Right lobe of liver (tissue), 6 donors: ENCODE measurements around the gene ZNF444. TPM values are rescaled to one million over a fixed set of nuclear protein-coding genes. Genes with fewer than 3 reads are reported as not detected.
A peak's percentile ranks its signal among the peaks of the same experiment; 100 is the strongest.
"Not testable (repeated sequence)": the region's sequence is repeated elsewhere in the genome, so short reads cannot be mapped to it uniquely, and the experiment has no call there.

Experiments
- ATAC-seq, 4 donors: fragments of 200-7000 bp; cut with Tn5 transposase; one replicate each; pipeline ENCODE4 v1.9.1; 2020; ENCODE audit warnings: mild to moderate bottlenecking in 4 of 4, moderate library complexity in 4 of 4
- DNase-seq, 3 donors: peaks; one replicate each; pipeline ENCODE4 v3.0.0-alpha.2; 2020
- H3K27ac ChIP-seq, 3 donors: fragments of 200-600 bp; one replicate each; pipeline ENCODE4 v1.8.0; 2022
- H3K27me3 ChIP-seq, 2 donors: fragments of 200-600 bp; one replicate each; pipeline ENCODE4 v1.8.0; 2022
- H3K36me3 ChIP-seq, 4 donors: fragments of 200-600 bp; sonication (generic) in 1 of 4; one replicate each; pipeline versions ENCODE4 v1.5.1 to v1.8.0; 2017 to 2022; ENCODE audit warnings: control low read depth in 1 of 4
- H3K4me1 ChIP-seq, 4 donors: fragments of 200-600 bp; sonication (generic) in 1 of 4; one replicate each; pipeline versions ENCODE4 v1.5.1 to v1.8.0; 2017 to 2022; ENCODE audit warnings: control low read depth in 1 of 4
- H3K4me3 ChIP-seq, 3 donors: fragments of 200-600 bp; one replicate each; pipeline ENCODE4 v1.8.0; 2022
- H3K9me3 ChIP-seq, 4 donors: fragments of 200-600 bp; sonication (generic) in 1 of 4; one replicate each; pipeline versions ENCODE4 v1.5.1 to v1.8.0; 2017 to 2022; ENCODE audit warnings: control low read depth in 1 of 4
- POLR2A ChIP-seq: fragments of 450-650 bp; IDR thresholded peaks from one replicate; pipeline ENCODE4 v1.6.1; 2017; ENCODE audit warnings: antibody characterized with exemption, mild to moderate bottlenecking
- WGBS: methylation state at CpG from one replicate; pipeline ENCODE4 v1.1.6; 2018; ENCODE audit warnings: low coverage, low lambda C conversion rate; ENCODE audit not compliant: insufficient coverage; ENCODE audit errors: missing lambda C conversion rate; 5-methylcytosine and 5-hydroxymethylcytosine counted together
- intact Hi-C, 2 donors: fragments of 100-400 bp; cut with DNase I; formaldehyde crosslinking; loops; one replicate each; pipeline versions ENCODE4 v1.11.2 to v1.14.1; 2022
- total RNA-seq, 6 experiments: library from RNA; depleted of rRNA in 2 of 6; stranded (reverse); fragments of >200 nt in 2 of 6; fragmentation: NEBNext Ultra II Directional in 3 of 6; extraction: Animal tissue kit (Norgen Biotek cat#: 25700) in 3 of 6; gene quantifications; one replicate each; pipeline versions ENCODE4 v1.1.0 to v1.2.4, GENCODE V29; 2016 to 2023
- TF ChIP-seq, protein P1 (sequence below), 4 donors: fragments of 200-600 bp in 3 of 4; fragments of 450-650 bp in 1 of 4; IDR thresholded peaks; one replicate each; pipeline versions ENCODE4 v1.5.1 to v1.8.0; 2016 to 2022; ENCODE audit warnings: antibody characterized with exemption in 4 of 4, mild to moderate bottlenecking in 2 of 4
- donor health status: DM: no; HTN: yes; CAD: no.
- donor health status: DM: no; HTN: no; CAD: no.
- donor health status: DM: no; HTN: no; CAD: no.
- donor health status: DM: no; HTN: yes; CAD: no.
- donor health status: DM: no; HTN: yes; CAD: no.

The ZNF444 gene
- total RNA-seq, 6 experiments from 2014 or later, result 23.2 to 38.4 (median 30.8) TPM

DNA sequence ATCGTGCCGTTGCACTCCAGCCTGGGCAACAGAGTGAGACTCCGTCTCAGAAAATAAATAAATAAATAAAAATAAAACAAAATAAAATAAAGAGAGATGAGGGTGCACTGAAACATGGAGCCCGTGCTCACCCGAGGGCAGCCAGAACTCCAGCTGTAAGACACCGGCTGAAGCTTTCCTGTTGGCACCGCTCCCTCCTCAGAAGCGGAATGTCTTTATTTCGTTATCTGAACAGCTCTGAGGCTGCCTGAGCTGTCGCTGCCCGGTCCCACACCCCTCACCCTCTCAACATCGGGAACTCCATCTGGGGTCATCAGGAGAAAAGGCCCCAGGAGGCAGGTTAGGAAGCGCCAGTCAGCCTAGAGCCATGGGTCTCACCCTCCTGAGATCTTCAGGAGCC, 44.4 kb upstream of the ZNF444 start:
- WGBS, result 74% methylated on average over 7 of the region's 13 CpGs
- peaks cover 0 to 14% (median 3%) of the 10 kb centered on the region in 4 donors for H3K36me3 ChIP-seq
- H3K27me3 ChIP-seq, result no peaks in the 10 kb centered on the region
- H3K27ac ChIP-seq, result no peak overlapping the region
- TF ChIP-seq, protein P1, sequence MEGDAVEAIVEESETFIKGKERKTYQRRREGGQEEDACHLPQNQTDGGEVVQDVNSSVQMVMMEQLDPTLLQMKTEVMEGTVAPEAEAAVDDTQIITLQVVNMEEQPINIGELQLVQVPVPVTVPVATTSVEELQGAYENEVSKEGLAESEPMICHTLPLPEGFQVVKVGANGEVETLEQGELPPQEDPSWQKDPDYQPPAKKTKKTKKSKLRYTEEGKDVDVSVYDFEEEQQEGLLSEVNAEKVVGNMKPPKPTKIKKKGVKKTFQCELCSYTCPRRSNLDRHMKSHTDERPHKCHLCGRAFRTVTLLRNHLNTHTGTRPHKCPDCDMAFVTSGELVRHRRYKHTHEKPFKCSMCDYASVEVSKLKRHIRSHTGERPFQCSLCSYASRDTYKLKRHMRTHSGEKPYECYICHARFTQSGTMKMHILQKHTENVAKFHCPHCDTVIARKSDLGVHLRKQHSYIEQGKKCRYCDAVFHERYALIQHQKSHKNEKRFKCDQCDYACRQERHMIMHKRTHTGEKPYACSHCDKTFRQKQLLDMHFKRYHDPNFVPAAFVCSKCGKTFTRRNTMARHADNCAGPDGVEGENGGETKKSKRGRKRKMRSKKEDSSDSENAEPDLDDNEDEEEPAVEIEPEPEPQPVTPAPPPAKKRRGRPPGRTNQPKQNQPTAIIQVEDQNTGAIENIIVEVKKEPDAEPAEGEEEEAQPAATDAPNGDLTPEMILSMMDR (IDR thresholded peaks at IDR 0.05), result no peak
- no peak for TF ChIP-seq POLR2A
- intact Hi-C loops, result no loop called here
- no peaks in the 10 kb centered on the region for H3K4me1 ChIP-seq
- no peaks in the 10 kb centered on the region for H3K9me3 ChIP-seq
- DNase-seq, result no peak
- no peak overlapping the region for H3K4me3 ChIP-seq
- ATAC-seq, result peak; percentile 15 to 24 (median 18)

DNA sequence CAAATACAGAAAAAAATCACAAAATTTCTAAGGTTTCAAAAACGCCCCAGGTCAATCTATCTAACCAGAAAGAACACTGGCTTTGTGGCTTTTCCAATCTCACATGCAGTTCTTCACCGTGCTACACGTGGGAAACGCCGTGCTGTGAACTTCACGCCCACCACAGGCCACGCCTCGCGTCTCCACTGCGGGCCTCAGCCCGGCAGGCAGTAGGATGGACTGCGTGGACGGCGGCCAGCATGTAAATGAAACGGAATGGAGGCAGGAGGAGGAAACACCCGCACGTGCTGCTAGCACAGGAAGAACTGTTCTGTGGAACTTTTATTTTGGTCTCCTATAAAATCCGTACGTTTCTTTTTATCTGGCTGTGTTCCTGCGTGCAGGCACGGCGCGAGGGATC, 43.8 kb upstream of the ZNF444 start:
- WGBS, result 85% methylated on average over 17 of the region's 23 CpGs

DNA sequence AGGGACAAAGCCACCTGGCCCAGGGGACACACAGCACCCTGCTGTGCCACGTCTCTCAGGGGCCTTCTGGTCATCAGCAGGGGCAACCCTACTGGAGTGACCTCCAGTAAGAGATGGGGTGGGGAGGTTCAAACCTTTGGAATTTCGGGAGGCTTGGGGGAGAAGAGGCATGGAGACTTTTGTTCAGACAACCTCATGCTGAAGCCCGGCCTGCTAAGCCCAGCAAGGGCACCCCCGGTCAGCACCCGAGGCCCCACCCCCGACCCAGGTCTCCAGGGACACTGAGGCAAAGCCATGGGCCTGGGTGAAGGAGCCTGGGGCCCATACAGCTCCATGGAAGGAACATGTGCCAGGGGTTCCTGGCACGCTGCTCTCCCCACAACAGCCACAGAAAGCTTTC, 43.3 kb upstream of the ZNF444 start:
- peaks cover 0 to 14% (median 7%) of the 10 kb centered on the region in 4 donors for H3K36me3 ChIP-seq
- WGBS, result 100% methylated on average over 4 of the region's 7 CpGs

More for the DNA sequence above, 43.8 kb upstream of the ZNF444 start:
- Histone ChIP-seq H3K27ac (no peak overlapping the region), H3K9me3 (no peaks in the 10 kb centered on the region), H3K4me3 (no peak overlapping the region), H3K36me3 (peaks cover 0 to 14% (median 5%) of the 10 kb centered on the region in 4 donors), H3K27me3 (no peaks in the 10 kb centered on the region), H3K4me1 (no peaks in the 10 kb centered on the region)
- peak; percentile 22 to 37 (median 34) for ATAC-seq
- DNase-seq, result peak in 1 of 3 donors; percentile 35
- TF ChIP-seq POLR2A, result no peak
- TF ChIP-seq, protein P1 (IDR thresholded peaks at IDR 0.05), result no peak
- intact Hi-C loops, result no loop called here

DNA sequence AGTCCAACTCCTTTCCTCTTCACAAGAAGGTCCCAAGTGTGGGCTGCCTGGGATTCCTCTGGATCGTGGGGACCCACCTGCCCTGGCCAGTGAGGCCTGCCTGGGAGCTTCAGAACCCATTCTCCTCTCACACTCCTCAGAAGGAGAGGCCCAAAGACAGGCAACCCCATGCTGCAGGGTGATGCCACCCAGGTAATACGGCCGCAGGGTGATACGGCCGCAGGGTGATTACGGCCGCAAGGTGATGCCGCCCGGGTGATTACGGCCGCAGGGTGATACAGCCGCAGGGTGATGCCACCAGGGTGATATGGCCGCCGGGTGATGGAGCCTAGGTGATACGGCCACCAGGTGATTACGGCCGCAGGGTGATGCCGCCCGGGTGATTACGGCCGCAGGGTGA, 42.9 kb upstream of the ZNF444 start:
- ATAC-seq, H3K9me3 ChIP-seq, H3K27me3 ChIP-seq, H3K4me3 ChIP-seq, H3K27ac ChIP-seq, intact Hi-C loops, H3K4me1 ChIP-seq, DNase-seq: not testable (repeated sequence)
- H3K36me3 ChIP-seq, result peaks cover 0 to 16% (median 6%) of the 10 kb centered on the region in 4 donors
- 100% methylated on average over 3 of the region's 21 CpGs for WGBS

More for the DNA sequence above, 43.3 kb upstream of the ZNF444 start:
- intact Hi-C loops, result no loop called here
- ATAC-seq (no peak), DNase-seq (no peak)
- no peak for TF ChIP-seq POLR2A
- Histone ChIP-seq H3K27ac (no peak overlapping the region), H3K4me3 (no peak overlapping the region), H3K27me3 (no peaks in the 10 kb centered on the region), H3K4me1 (no peaks in the 10 kb centered on the region), H3K9me3 (no peaks in the 10 kb centered on the region)

DNA sequence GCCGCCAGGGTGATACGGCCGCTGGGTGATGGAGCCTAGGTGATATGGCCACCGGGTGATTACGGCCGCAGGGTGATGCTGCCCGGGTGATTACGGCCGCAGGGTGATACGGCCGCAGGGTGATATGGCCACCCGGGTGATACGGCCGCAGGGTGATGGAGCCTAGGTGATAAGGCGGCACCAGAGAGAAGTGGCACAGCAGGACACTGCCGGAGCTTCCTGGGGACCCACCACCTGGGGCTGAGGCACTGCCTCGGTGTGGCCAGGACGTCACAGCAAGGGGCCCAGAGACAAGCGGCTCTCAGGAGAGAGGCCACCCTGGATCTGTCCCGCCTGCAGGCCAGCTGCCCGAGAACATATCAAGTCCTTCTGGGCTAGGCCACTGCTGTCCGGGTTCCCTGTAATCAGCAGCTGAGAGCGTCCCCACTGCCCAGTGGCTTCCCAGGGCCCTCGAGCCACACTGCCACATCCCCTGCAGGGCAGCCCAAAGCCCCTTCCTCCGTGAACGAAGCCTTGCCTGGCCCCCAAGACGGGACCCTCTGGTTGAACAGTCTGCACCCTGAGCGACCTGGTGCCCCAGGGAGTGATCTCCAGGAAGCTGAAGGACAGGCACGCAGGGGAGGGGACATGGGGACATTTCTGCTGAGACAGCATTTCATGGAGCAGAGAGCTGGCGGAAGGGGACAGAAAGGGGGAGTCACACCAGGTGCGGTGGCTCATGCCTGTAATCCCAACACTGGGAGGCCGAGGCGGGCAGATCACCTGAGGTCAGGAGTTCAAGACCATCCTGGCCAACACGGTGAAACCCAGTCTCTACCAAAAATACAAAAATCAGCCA, 42.1 kb upstream of the ZNF444 start:
- DNase-seq (peak in 1 of 3 donors; percentile 46), ATAC-seq (no peak)
- Histone ChIP-seq H3K4me3 (no peak overlapping the region), H3K36me3 (peaks cover 0 to 16% (median 4%) of the 10 kb centered on the region in 4 donors), H3K4me1 (no peaks in the 10 kb centered on the region), H3K27ac (no peak overlapping the region), H3K9me3 (no peaks in the 10 kb centered on the region), H3K27me3 (no peaks in the 10 kb centered on the region)
- 95% methylated on average over 4 of the region's 34 CpGs for WGBS
- intact Hi-C loops, result no loop called here
- TF ChIP-seq POLR2A, result no peak
- TF ChIP-seq, protein P1 (IDR thresholded peaks at IDR 0.05), result no peak
